Measurements from ENCODE around the gene PTPRG. TPM values are rescaled to one million over a fixed set of nuclear protein-coding genes. Genes with fewer than 3 reads are reported as not detected.

The PTPRG gene
- total and polyA plus RNA-seq, 2 of the 13 experiments (the other 11 are each of a cell fraction or from before 2014, with no cell fraction given), result 8.0 to 25.3 TPM

GRCh38 chr3:62266668-62267283 lies 705.4 kb downstream of the PTPRG start:
- H3K4me2 ChIP-seq (ENCODE audit: low read depth, low read length), result no peak overlapping the region
- ChIA-PET POLR2A (no interaction called here), CTCF (ENCODE audit: low intra/inter-chr PET ratio, low total read pairs) (no interaction called here)
- no peaks in the 10 kb centered on the region for H3K79me2 ChIP-seq (ENCODE audit: insufficient read depth, low read length)
- in situ Hi-C loops (cut with HindIII; ENCODE audit: extremely low pct_ligation_motif_present, low pct_unique_long_range_greater_than_20kb) (no loop called here), intact Hi-C loops (cut with micrococcal nuclease; ENCODE audit: unreplicated experiment) (no loop called here)
- FAIRE-seq (no peak), DNase-seq (ENCODE audit: low spot score) (no peak), ATAC-seq (no peak)
- no peak overlapping the region for H3K9ac ChIP-seq (ENCODE audit: insufficient read depth, low read depth, low read length)
- no peak overlapping the region for H3K4me3 ChIP-seq (replicated peaks in 1 of 3; ENCODE audit: insufficient read depth in 1 of 3, low read depth in 2 of 3, low read length in 3 of 3)
- BruUV-seq (replicated peaks), result no TSS peak
- H3K27me3 ChIP-seq (ENCODE audit: control insufficient read depth in 1 of 2, insufficient read depth in 2 of 2, low read length in 2 of 2), result no peaks in the 10 kb centered on the region
- no peaks in the 10 kb centered on the region for H3K4me1 ChIP-seq (ENCODE audit: insufficient read depth, low read length)
- H3K36me3 ChIP-seq (replicated peaks in 1 of 2; ENCODE audit: control insufficient read depth in 1 of 2, insufficient read depth in 2 of 2, low read length in 2 of 2), result peaks cover 6 to 23% of the 10 kb centered on the region in 2 experiments
- TF ChIP-seq KLF12 (CRISPR knock-in tag; IDR thresholded peaks at IDR 0.05; ENCODE audit: borderline replicate concordance) (no peak), RFXANK (CRISPR knock-in tag; IDR thresholded peaks at IDR 0.05) (no peak), HMG20A (CRISPR knock-in tag; IDR thresholded peaks at IDR 0.05; ENCODE audit: borderline replicate concordance) (no peak), ZNF124 (CRISPR knock-in tag; IDR thresholded peaks at IDR 0.05) (no peak), NONO (IDR thresholded peaks at IDR 0.05) (no peak), NONO (CRISPR knock-in tag; conservative IDR thresholded peaks at IDR 0.05) (no peak), ZNF3 (CRISPR knock-in tag; IDR thresholded peaks at IDR 0.05) (no peak)
- H3K27ac ChIP-seq (ENCODE audit: extremely low read length, insufficient read depth, low read length), result no peak overlapping the region
- no peaks in the 10 kb centered on the region for H4K20me1 ChIP-seq (ENCODE audit: insufficient read depth, low read length)
- H3K9me3 ChIP-seq (ENCODE audit: low read length), result no peaks in the 10 kb centered on the region
- no peak overlapping the region for H2AFZ ChIP-seq (ENCODE audit: low read length)

GRCh38 chr3:62276658-62277180 lies 715.3 kb downstream of the PTPRG start:
- no peak overlapping the region for H3K9ac ChIP-seq (ENCODE audit: insufficient read depth, low read depth, low read length)
- H3K27me3 ChIP-seq (ENCODE audit: control insufficient read depth in 1 of 2, insufficient read depth in 2 of 2, low read length in 2 of 2), result no peaks in the 10 kb centered on the region
- FAIRE-seq (no peak), ATAC-seq (no peak), DNase-seq (ENCODE audit: low spot score) (no peak)
- no peaks in the 10 kb centered on the region for H3K9me3 ChIP-seq (ENCODE audit: low read length)
- ChIA-PET CTCF (ENCODE audit: low intra/inter-chr PET ratio, low total read pairs) (no interaction called here), POLR2A (no interaction called here)
- H2AFZ ChIP-seq (ENCODE audit: low read length), result no peak overlapping the region
- no peak overlapping the region for H3K4me3 ChIP-seq (replicated peaks in 1 of 3; ENCODE audit: insufficient read depth in 1 of 3, low read depth in 2 of 3, low read length in 3 of 3)
- H4K20me1 ChIP-seq (ENCODE audit: insufficient read depth, low read length), result no peaks in the 10 kb centered on the region
- H3K27ac ChIP-seq (ENCODE audit: extremely low read length, insufficient read depth, low read length), result no peak overlapping the region
- H3K36me3 ChIP-seq (replicated peaks in 1 of 2; ENCODE audit: control insufficient read depth in 1 of 2, insufficient read depth in 2 of 2, low read length in 2 of 2), result peaks cover 4 to 22% of the 10 kb centered on the region in 2 experiments; a peak in 4 of 5 replicates
- 95% methylated on average over 2 of the region's 2 CpGs for WGBS (ENCODE audit: low lambda C conversion rate)
- H3K4me1 ChIP-seq (ENCODE audit: insufficient read depth, low read length), result no peaks in the 10 kb centered on the region
- intact Hi-C loops (cut with micrococcal nuclease; ENCODE audit: unreplicated experiment) (no loop called here), in situ Hi-C loops (cut with HindIII; ENCODE audit: extremely low pct_ligation_motif_present, low pct_unique_long_range_greater_than_20kb) (no loop called here)
- BruUV-seq (replicated peaks), result no TSS peak
- H3K79me2 ChIP-seq (ENCODE audit: insufficient read depth, low read length), result no peaks in the 10 kb centered on the region
- H3K4me2 ChIP-seq (ENCODE audit: low read depth, low read length), result no peak overlapping the region
- TF ChIP-seq FOXK2 (IDR thresholded peaks at IDR 0.05) (no peak), EED (CRISPR knock-in tag; IDR thresholded peaks at IDR 0.05) (no peak), ZNF138 (CRISPR knock-in tag; IDR thresholded peaks at IDR 0.05; ENCODE audit: low read depth) (no peak), GTF2F1 (IDR thresholded peaks at IDR 0.05; ENCODE audit: low read length) (no peak), NFYC (CRISPR knock-in tag; IDR thresholded peaks at IDR 0.05) (no peak), ZNF124 (CRISPR knock-in tag; IDR thresholded peaks at IDR 0.05) (no peak), ARNT2 (CRISPR knock-in tag; IDR thresholded peaks at IDR 0.05; ENCODE audit: low read depth) (no peak), YEATS4 (CRISPR knock-in tag; IDR thresholded peaks at IDR 0.05; ENCODE audit: borderline replicate concordance) (no peak), IKZF5 (CRISPR knock-in tag; IDR thresholded peaks at IDR 0.05) (no peak), THAP9 (CRISPR knock-in tag; IDR thresholded peaks at IDR 0.05; ENCODE audit: borderline replicate concordance) (no peak), PHF20 (CRISPR knock-in tag; IDR thresholded peaks at IDR 0.05) (no peak)

Measured in HepG2 (cell line).